GM12874 (cell line): ENCODE results near the gene OR10J5.

Experiments used
- CTCF ChIP-seq: IDR thresholded peaks from 2 replicates; pipeline ENCODE4 v1.5.1; 2011; ENCODE audit warnings: low read depth, mild to moderate bottlenecking, control low read depth, low read length, moderate library complexity; ENCODE audit not compliant: insufficient read depth

The OR10J5 gene

GRCh38 chr1:159556931-159557369 is 21.1 kb upstream of the OR10J5 start:
- no peak for TF ChIP-seq CTCF

GRCh38 chr1:159554696-159555095 is 18.9 kb upstream of the OR10J5 start:
- TF ChIP-seq CTCF: no peak

- no peak for TF ChIP-seq CTCF
Measured at GRCh38 chr1:159554261-159554660, 18.5 kb upstream of the OR10J5 start.

DNA sequence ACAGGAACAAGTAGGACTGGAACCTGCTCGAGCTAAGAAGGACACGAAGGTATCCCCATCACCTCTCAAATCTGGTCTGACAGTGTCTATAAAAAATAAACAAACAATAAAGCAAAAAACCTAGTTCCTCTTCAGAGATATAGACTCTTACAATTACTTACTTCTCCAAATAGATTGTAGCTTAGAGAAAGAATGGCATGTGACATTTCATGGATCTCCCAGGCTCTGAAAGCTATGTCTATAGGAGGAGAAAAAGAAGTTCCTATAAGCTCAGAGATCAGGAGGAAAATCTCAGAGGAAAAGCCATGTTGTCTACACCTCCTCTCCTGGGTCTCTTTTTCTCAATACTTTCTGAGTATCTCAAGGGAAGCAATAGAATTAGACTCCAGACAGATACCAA is 12.3 kb upstream of the OR10J5 start:
- TF ChIP-seq CTCF: no peak

- no peak for TF ChIP-seq CTCF
Measured at GRCh38 chr1:159532922-159533321, 2.9 kb downstream of the OR10J5 start.

DNA sequence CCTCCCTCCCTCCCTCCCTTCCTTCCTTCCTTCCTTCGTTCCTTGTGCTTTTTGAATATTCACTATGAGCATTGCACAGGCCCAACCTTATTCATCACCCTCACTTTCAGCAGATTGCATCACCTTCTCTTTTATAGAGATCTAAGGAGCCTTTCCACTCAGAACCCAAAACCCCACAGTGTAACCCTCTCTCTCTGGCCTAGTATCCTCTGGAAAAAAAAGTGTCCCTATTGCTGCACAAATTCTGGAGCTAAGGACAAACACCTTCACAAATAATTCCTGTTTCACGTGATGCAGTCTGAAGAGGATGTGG is 25.6 kb downstream of the OR10J5 start:
- no peak for TF ChIP-seq CTCF

GRCh38 chr1:159509440-159510228 is 26.2 kb downstream of the OR10J5 start:
- no peak for TF ChIP-seq CTCF
